B cell (primary cell): ENCODE measurements around the gene ZNF462.

ENCODE experiments used
- EZH2 ChIP-seq: IDR thresholded peaks from 2 replicates; pipeline ENCODE4 v1.6.1; 2012; ENCODE audit warnings: borderline replicate concordance, low read depth, mild to moderate bottlenecking, moderate library complexity, low read length; ENCODE audit not compliant: insufficient read depth, poor library complexity, severe bottlenecking
- TF ChIP-seq, protein P1 (sequence below): fragments of 200-600 bp; IDR thresholded peaks from one replicate; pipeline ENCODE4 v1.8.0; 2022; ENCODE audit warnings: antibody characterized with exemption, mild to moderate bottlenecking

DNA sequence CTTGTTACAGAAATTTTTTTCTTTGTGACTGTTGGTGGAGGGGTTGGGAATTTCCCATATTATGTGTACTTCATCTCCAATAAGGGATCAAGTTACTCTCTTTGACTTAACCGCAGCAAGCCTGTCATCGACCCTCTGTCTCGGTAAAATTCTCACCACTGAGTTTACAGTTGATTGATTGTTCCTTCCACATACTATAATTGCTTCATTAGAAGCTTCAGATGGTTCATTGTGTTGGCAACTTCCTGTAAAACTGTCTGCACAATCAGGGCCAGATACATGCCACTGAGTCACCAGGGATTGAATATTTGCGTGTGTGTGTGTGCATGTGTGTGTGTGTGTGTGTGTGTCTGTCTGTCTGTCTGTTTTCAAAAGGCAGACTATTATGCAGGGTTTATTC is 176.6 kb downstream of the ZNF462 start:
- TF ChIP-seq, protein P1, sequence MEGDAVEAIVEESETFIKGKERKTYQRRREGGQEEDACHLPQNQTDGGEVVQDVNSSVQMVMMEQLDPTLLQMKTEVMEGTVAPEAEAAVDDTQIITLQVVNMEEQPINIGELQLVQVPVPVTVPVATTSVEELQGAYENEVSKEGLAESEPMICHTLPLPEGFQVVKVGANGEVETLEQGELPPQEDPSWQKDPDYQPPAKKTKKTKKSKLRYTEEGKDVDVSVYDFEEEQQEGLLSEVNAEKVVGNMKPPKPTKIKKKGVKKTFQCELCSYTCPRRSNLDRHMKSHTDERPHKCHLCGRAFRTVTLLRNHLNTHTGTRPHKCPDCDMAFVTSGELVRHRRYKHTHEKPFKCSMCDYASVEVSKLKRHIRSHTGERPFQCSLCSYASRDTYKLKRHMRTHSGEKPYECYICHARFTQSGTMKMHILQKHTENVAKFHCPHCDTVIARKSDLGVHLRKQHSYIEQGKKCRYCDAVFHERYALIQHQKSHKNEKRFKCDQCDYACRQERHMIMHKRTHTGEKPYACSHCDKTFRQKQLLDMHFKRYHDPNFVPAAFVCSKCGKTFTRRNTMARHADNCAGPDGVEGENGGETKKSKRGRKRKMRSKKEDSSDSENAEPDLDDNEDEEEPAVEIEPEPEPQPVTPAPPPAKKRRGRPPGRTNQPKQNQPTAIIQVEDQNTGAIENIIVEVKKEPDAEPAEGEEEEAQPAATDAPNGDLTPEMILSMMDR, result no peak
- no peak for TF ChIP-seq EZH2
